Mononuclear cell (primary cell): ENCODE data around the gene RAD51D. TPM values are rescaled to one million over a fixed set of nuclear protein-coding genes. Genes with fewer than 3 reads are reported as not detected.

Experiments used
- H3K27me3 ChIP-seq: 2 replicates; pipeline ENCODE4 v1.6.0; 2011; ENCODE audit warnings: low read length, control low read depth; ENCODE audit not compliant: insufficient read depth
- H3K4me1 ChIP-seq: 2 replicates; pipeline ENCODE4 v1.5.1; 2011; ENCODE audit warnings: mild to moderate bottlenecking, low read length, control low read depth; ENCODE audit not compliant: insufficient read depth
- H3K4me3 ChIP-seq: 2 replicates; pipeline ENCODE4 v1.5.1; 2011; ENCODE audit warnings: mild to moderate bottlenecking, low read length, moderate library complexity
- H3K9me3 ChIP-seq: 2 replicates; pipeline ENCODE4 v1.5.1; 2011; ENCODE audit warnings: low read depth, mild to moderate bottlenecking, control low read depth, low read length
- total RNA-seq: library from RNA; depleted of rRNA; stranded (reverse); fragments of >200 nt; gene quantifications from one replicate; pipeline ENCODE4 v1.2.3, GENCODE V29; 2012

Gene RAD51D
- total RNA-seq, 1 donor = 2.5 TPM

DNA sequence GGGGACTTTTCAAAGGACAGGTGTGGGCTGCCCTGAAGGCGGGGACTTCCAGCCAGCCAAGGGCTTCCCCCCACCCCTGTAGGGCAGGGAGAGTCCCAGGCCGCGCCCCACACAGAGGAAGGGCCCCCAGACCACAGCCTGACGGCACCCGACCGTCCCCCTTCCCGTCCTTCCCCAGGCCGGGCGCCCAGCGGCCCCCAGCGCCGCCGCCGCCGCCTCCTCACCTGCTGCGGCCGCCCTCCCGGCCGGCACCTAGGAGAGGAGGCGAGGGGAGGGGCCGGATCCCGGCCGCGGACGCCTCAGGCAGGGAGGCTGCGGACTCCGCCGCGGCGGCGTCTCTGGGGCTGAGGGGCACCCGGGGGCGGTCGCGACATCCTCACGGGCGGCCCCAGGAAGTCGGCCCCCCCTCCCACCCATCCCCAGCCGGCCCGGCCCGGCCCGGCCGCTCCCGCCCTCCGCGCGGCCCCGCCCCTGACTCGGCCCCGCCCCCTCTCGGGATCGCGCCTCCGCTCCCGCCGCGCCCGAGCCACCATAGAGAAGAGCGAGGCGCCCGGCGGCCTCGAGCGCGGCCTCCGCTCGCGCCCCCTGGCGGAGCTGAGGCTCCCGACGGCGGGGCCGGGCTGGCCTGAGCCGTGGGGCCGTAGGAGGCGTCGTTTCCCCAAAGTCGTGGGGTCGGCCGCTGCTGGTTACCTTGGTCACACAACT is 30.6 kb downstream of the RAD51D start:
- no peaks in the 10 kb centered on the region for H3K27me3 ChIP-seq
- peak overlapping the region; percentile 91 for H3K4me3 ChIP-seq
- peaks cover 31% of the 10 kb centered on the region for H3K4me1 ChIP-seq
- no peaks in the 10 kb centered on the region for H3K9me3 ChIP-seq

- Histone ChIP-seq H3K4me1 (peaks cover 31% of the 10 kb centered on the region), H3K27me3 (no peaks in the 10 kb centered on the region), H3K9me3 (no peaks in the 10 kb centered on the region), H3K4me3 (peak overlapping the region; percentile 91)
These were observed 31.2 kb downstream of the RAD51D start for GRCh38 chr17:35088356-35088880.

GRCh38 chr17:35087731-35088355 is 31.8 kb downstream of the RAD51D start:
- H3K4me1 ChIP-seq = peaks cover 31% of the 10 kb centered on the region

DNA sequence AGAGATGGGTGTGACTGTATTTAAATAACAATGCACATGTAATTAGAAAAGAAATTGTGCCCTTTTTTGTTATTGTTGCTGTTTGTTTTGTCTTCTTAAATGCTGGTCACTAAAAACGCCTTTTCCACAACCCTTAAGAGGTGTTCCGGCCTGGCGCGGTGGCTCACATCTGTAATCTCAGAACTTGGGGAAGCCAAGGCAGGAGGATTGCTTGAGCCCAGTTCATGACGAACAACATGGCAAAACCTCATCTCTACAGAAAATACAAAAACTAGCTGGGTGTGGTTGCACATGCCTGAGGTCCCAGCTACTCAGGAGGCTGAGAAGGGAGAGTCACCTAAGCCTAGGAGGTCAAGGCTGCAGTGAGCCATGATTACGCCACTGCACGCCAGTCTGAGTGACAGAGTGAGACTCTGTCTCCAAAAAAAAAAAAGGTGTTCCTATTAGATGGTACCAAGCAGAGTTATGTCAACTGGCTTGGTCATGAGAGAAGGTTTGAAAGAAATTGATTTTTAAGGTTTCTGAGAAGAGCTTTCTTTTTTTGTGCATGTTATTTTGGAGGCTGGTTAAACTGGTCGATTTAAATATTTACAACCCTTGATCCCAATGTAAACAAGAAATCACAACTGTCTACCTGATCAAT is 32.6 kb downstream of the RAD51D start:
- no peak overlapping the region for H3K4me3 ChIP-seq
- no peaks in the 10 kb centered on the region for H3K9me3 ChIP-seq
- H3K4me1 ChIP-seq = peaks cover 33% of the 10 kb centered on the region
- no peaks in the 10 kb centered on the region for H3K27me3 ChIP-seq

More at GRCh38 chr17:35087731-35088355, 31.8 kb downstream of the RAD51D start:
- no peaks in the 10 kb centered on the region for H3K27me3 ChIP-seq
- H3K4me3 ChIP-seq = peak overlapping the region; percentile 91
- no peaks in the 10 kb centered on the region for H3K9me3 ChIP-seq

DNA sequence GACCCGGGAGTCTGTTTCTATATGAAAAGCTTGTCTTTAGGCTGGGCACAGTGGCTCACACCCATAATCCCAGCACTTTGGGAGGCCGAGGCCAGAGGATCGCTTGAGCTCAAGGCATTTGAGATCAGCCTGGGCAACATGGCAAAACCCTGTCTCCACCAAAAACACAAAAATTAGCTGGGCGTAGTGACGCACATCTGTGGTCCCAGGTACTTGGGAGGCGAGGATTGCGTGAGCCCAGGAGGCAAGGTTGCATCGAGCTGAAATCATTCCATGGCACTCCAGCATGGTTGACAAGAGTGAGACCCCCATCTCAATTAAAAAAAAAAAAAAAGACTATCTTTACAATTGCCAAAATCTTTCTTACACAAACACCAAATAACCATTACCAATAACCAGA is 33.5 kb downstream of the RAD51D start:
- Histone ChIP-seq H3K4me3 (no peak overlapping the region), H3K4me1 (peaks cover 35% of the 10 kb centered on the region), H3K9me3 (no peaks in the 10 kb centered on the region), H3K27me3 (no peaks in the 10 kb centered on the region)

DNA sequence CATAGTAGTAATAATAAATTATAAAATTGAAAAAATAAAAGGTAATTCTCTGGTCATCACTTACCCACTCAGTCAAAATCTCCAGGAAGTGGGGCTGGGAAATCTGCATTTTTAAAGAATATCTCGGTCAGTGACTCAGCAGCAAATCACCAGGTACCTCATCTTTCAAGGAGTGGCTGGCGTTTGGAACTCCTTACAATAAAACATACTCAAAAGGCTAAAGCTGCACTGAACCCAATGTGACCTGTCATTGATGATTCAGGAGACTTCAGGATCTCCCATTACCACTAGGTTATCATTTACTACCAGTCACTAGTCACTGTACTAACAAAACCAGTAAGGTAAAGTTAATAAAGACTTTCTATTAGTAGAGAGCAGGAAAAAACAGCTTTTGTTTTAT is 34.7 kb downstream of the RAD51D start:
- peaks cover 36% of the 10 kb centered on the region for H3K4me1 ChIP-seq
- H3K27me3 ChIP-seq = no peaks in the 10 kb centered on the region
- no peaks in the 10 kb centered on the region for H3K9me3 ChIP-seq
- H3K4me3 ChIP-seq = no peak overlapping the region

DNA sequence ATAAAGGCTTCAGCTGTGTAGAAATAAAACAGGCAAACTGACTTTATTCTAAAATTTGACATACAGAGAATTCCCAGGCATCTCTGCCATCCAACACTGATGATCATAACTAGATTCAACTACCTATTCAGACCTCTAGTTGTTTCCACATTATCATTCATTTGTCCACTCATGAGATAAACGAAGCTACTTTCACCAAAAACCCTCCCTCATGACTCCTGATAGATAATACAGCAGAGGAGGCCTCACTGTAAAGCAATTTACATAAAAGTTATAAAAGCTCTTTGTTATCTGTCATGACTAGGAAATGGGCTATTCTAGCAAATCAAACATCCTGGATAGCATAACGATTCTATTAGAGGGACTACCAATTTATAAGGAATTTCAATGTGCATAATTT is 36.6 kb downstream of the RAD51D start:
- H3K4me1 ChIP-seq = peaks cover 26% of the 10 kb centered on the region
- no peaks in the 10 kb centered on the region for H3K9me3 ChIP-seq
- H3K27me3 ChIP-seq = no peaks in the 10 kb centered on the region
- no peak overlapping the region for H3K4me3 ChIP-seq

DNA sequence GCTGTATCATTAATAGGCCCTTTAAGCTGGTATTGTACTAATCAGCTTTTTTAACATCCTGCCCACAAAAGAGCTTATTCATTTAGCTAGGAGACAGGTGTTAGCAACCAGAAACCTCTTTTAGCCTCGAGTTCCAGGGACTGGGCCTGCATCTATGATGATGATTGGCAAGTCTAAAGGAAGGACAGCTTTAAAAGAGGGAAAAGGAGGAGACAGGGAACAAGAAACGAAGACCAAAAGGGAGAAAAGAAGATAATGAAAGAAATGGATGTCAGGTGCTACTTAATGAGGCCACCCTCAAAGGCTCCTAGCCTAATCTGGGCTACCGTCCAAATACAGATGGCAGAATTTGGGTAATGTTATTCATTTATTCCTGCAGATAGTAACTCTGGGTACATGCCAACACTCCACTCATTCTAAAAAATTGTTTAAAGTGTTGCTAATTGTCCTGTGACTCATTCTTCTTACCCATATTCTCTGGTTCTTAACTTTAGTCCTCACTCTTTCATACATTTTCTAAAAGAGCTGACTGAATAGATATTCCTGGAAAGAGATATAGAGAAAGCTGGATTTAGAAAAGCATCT is 37.5 kb downstream of the RAD51D start:
- Histone ChIP-seq H3K4me1 (peaks cover 16% of the 10 kb centered on the region), H3K9me3 (no peaks in the 10 kb centered on the region), H3K27me3 (no peaks in the 10 kb centered on the region), H3K4me3 (no peak overlapping the region)

GRCh38 chr17:35081638-35082037 is 38.0 kb downstream of the RAD51D start:
- Histone ChIP-seq H3K4me1 (peaks cover 11% of the 10 kb centered on the region), H3K4me3 (no peak overlapping the region), H3K9me3 (no peaks in the 10 kb centered on the region), H3K27me3 (no peaks in the 10 kb centered on the region)

GRCh38 chr17:35080536-35080935 is 39.1 kb downstream of the RAD51D start:
- Histone ChIP-seq H3K4me1 (peaks cover 11% of the 10 kb centered on the region), H3K4me3 (no peak overlapping the region)

DNA sequence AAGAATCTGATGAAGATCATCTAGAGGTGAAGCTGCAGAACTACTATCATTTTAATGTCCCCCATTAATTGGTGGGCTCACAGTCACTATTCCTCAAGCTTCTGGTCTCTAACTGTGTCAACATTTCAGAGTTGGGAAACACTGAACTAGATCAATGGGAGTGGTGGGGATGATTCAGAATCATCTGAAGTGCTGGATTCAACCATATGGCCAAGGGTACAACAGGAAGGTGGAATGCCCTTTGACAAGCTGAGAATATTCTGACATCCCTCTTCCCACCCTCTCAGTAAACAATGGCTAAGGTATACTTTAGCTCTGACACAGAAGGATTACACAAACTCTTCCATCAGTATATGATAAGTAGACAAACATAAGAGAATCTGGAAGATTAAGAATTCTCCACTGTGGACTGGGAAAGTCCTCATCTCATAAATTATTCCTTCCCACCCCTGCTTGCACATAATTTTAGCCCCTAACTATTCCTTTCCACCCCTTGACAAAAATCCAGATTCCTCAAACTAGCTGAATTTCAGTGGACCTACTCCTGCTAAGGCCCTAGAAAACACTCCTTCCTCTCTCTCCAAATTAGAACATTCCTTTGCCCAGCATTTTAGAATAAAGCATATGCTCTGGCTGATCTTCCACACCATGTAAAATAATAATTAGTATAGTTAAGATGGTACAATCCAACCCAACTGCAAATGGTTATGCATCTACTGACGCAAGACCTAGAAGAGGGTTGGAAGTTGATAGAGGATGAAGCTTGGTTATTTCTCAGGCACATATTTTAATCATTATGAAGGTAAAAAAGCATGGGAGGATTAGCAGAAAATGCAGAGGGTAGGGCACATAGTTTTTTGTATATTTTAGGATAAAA is 39.9 kb downstream of the RAD51D start:
- H3K4me1 ChIP-seq = peaks cover 15% of the 10 kb centered on the region
- no peaks in the 10 kb centered on the region for H3K9me3 ChIP-seq
- H3K4me3 ChIP-seq = no peak overlapping the region
- H3K27me3 ChIP-seq = no peaks in the 10 kb centered on the region

More at GRCh38 chr17:35080536-35080935, 39.1 kb downstream of the RAD51D start:
- Histone ChIP-seq H3K27me3 (no peaks in the 10 kb centered on the region), H3K9me3 (no peaks in the 10 kb centered on the region)

GRCh38 chr17:35076874-35077273 is 42.8 kb downstream of the RAD51D start:
- H3K27me3 ChIP-seq = no peaks in the 10 kb centered on the region
- no peak overlapping the region for H3K4me3 ChIP-seq
- no peaks in the 10 kb centered on the region for H3K9me3 ChIP-seq
- H3K4me1 ChIP-seq = peaks cover 36% of the 10 kb centered on the region

DNA sequence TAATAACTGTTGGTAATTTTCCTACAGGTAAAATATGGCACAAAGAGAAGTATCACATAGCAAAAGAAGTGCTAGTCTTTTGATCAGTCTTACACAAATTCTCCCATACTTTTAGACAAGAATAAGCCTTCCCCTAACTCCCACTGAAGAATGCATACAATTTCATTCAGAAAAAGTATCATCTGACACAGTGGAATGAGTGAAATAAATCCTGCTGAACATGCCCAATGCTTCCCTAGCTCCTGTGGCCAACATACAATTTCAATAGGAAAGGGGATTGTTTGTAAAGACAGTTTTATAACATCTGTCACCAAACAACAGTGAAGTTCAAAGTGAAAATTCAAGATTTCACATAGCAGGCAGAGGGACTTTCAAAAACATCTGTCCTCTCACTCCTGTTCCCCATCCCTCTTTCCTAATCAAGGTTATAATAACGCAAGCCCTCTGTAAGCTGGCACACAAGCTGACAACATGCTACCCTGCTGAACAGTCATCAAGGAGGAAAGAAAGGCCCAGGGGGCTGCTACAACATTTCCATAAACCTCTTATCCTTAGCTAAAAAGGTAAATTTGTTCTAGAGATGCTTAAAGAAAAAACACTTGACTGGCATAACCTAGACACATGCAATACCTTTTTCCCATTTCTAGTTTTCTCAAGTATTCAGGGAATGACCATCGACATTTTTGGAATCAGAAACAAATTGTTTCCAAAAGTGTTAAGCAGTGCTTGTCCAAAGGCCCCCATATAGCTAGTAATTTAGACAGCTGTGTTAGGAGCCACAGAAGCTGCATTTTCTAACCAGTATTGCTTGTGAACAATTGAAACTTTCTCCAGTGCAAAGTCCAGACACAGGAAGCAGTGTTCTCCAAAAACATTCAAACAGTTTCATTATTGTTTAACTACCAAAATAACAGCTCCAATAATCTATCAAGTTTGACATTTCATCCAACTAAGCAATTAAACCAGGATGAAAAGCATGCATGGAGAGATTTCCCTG is 44.7 kb downstream of the RAD51D start:
- no peak overlapping the region for H3K4me3 ChIP-seq
- no peaks in the 10 kb centered on the region for H3K9me3 ChIP-seq
- no peaks in the 10 kb centered on the region for H3K27me3 ChIP-seq
- H3K4me1 ChIP-seq = peaks cover 34% of the 10 kb centered on the region
